Transverse colon (tissue), 4 donors: ENCODE measurements around the gene SLPI.

Experiments
- POLR2AphosphoS5 ChIP-seq, 3 donors: sonication (generic); formaldehyde crosslinking; IDR thresholded peaks; one replicate each; pipeline ENCODE4 v1.6.1; 2016; ENCODE audit warnings: antibody characterized with exemption in 3 of 3
- TF ChIP-seq, protein P1 (sequence below), 5 experiments: fragments of 200-600 bp in 3 of 5; fragments of 450-650 bp in 2 of 5; sonication (generic) in 3 of 5; IDR thresholded peaks; 1 replicate in 2 of 5; 2 replicates in 3 of 5; pipeline ENCODE4 v1.5.1; 2016 to 2017; ENCODE audit warnings: antibody characterized with exemption in 5 of 5, inconsistent platforms in 3 of 5, mild to moderate bottlenecking in 2 of 5, moderate library complexity in 1 of 5

DNA sequence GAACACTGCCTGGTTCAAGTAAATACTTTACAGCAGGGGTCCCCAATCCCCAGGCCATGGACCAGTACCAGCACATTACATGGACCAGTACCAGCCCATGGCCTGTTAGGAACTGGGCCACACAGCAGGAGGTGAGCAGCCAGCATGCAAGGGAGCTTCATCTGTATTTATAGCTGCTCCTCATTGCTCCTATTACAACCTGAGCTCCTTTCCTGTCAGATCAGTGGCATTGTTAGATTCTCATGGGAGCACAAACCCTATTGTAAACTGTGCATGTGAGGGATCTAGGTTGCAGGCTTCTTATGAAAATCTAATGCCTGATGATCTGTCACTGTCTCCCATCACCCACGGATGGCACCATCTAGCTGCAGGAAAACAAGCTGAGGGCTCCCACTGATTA, 40.3 kb upstream of the SLPI start:
- TF ChIP-seq, protein P1, sequence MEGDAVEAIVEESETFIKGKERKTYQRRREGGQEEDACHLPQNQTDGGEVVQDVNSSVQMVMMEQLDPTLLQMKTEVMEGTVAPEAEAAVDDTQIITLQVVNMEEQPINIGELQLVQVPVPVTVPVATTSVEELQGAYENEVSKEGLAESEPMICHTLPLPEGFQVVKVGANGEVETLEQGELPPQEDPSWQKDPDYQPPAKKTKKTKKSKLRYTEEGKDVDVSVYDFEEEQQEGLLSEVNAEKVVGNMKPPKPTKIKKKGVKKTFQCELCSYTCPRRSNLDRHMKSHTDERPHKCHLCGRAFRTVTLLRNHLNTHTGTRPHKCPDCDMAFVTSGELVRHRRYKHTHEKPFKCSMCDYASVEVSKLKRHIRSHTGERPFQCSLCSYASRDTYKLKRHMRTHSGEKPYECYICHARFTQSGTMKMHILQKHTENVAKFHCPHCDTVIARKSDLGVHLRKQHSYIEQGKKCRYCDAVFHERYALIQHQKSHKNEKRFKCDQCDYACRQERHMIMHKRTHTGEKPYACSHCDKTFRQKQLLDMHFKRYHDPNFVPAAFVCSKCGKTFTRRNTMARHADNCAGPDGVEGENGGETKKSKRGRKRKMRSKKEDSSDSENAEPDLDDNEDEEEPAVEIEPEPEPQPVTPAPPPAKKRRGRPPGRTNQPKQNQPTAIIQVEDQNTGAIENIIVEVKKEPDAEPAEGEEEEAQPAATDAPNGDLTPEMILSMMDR (IDR thresholded peaks at IDR 0.05), result no peak
- TF ChIP-seq POLR2AphosphoS5 (IDR thresholded peaks at IDR 0.05), result no peak
